SK-N-SH treated with all-trans-retinoic acid at 6 μM for 48 hours (cell line): ENCODE results near the gene PARD3.

ENCODE experiments used
- ATAC-seq: fragments of 200-7000 bp; cut with Tn5 transposase; 3 replicates; pipeline ENCODE4 v1.9.1; 2020; ENCODE audit warnings: mild to moderate bottlenecking, moderate library complexity
- ARNTL ChIP-seq: fragments of 450-650 bp; formaldehyde crosslinking; IDR thresholded peaks from 2 replicates; pipeline ENCODE4 v1.5.0; 2020; ENCODE audit warnings: low read depth, mild to moderate bottlenecking, moderate library complexity, borderline replicate concordance
- CREB5 ChIP-seq: fragments of 250-450 bp; sonication (Bioruptor Pico); IDR thresholded peaks from 2 replicates; pipeline ENCODE4 v1.5.1; 2020; ENCODE audit warnings: low read depth, mild to moderate bottlenecking, moderate library complexity
- CSDC2 ChIP-seq: fragments of 250-450 bp; sonication (Bioruptor Pico); IDR thresholded peaks from 2 replicates; pipeline ENCODE4 v1.5.0; 2020; ENCODE audit warnings: mild to moderate bottlenecking, moderate library complexity
- ESRRG ChIP-seq: fragments of 250-450 bp; sonication (Bioruptor Pico); IDR thresholded peaks from 2 replicates; pipeline ENCODE4 v1.6.1; 2021; ENCODE audit warnings: mild to moderate bottlenecking
- GLIS3 ChIP-seq: fragments of 250-450 bp; sonication (Bioruptor Pico); IDR thresholded peaks from 2 replicates; pipeline ENCODE4 v1.5.0; 2020; ENCODE audit warnings: mild to moderate bottlenecking, moderate library complexity
- ISL1 ChIP-seq: fragments of 250-450 bp; sonication (Bioruptor Pico); IDR thresholded peaks from 2 replicates; pipeline ENCODE4 v2.1.2; 2022; ENCODE audit warnings: mild to moderate bottlenecking, moderate library complexity
- OSR1 ChIP-seq: fragments of 250-450 bp; sonication (Bioruptor Pico); IDR thresholded peaks from 2 replicates; pipeline ENCODE4 v1.8.0; 2022; ENCODE audit warnings: moderate library complexity, mild to moderate bottlenecking, inconsistent platforms
- PATZ1 ChIP-seq: fragments of 250-450 bp; sonication (Bioruptor Pico); IDR thresholded peaks from 2 replicates; pipeline ENCODE4 v1.8.0; 2020; ENCODE audit warnings: mild to moderate bottlenecking, moderate library complexity, borderline replicate concordance
- POU6F1 ChIP-seq: fragments of 250-450 bp; sonication (Bioruptor Pico); IDR thresholded peaks from 2 replicates; pipeline ENCODE4 v1.8.0; 2021; ENCODE audit warnings: low read depth, mild to moderate bottlenecking, moderate library complexity, borderline replicate concordance
- PPARA ChIP-seq: fragments of 250-450 bp; sonication (Bioruptor Pico); IDR thresholded peaks from 2 replicates; pipeline ENCODE4 v1.5.0; 2020; ENCODE audit warnings: mild to moderate bottlenecking, borderline replicate concordance
- RARB ChIP-seq: fragments of 250-450 bp; sonication (Bioruptor Pico); IDR thresholded peaks from 2 replicates; pipeline ENCODE4 v1.8.0; 2021; ENCODE audit warnings: mild to moderate bottlenecking, moderate library complexity
- TOX ChIP-seq: fragments of 250-450 bp; sonication (Bioruptor Pico); IDR thresholded peaks from 2 replicates; pipeline ENCODE4 v1.8.0; 2021; ENCODE audit warnings: mild to moderate bottlenecking, moderate library complexity, borderline replicate concordance
- ZC3H10 ChIP-seq: fragments of 250-450 bp; sonication (Bioruptor Pico); IDR thresholded peaks from 2 replicates; pipeline ENCODE4 v1.5.1; 2021; ENCODE audit warnings: mild to moderate bottlenecking, moderate library complexity
- ZFP3 ChIP-seq: fragments of 250-450 bp; sonication (Bioruptor Pico); IDR thresholded peaks from 2 replicates; pipeline ENCODE4 v1.5.0; 2020; ENCODE audit warnings: mild to moderate bottlenecking, moderate library complexity
- ZFP30 ChIP-seq: fragments of 450-650 bp; formaldehyde crosslinking; IDR thresholded peaks from 2 replicates; pipeline ENCODE4 v1.5.0; 2022; ENCODE audit warnings: mild to moderate bottlenecking, moderate library complexity
- ZNF565 ChIP-seq: fragments of 450-650 bp; formaldehyde crosslinking; conservative IDR thresholded peaks from 2 replicates; pipeline ENCODE4 v1.5.0; 2020; ENCODE audit warnings: low read depth, mild to moderate bottlenecking, moderate library complexity
- ZNF70 ChIP-seq: fragments of 450-650 bp; formaldehyde crosslinking; IDR thresholded peaks from 2 replicates; pipeline ENCODE4 v1.5.0; 2020; ENCODE audit warnings: mild to moderate bottlenecking, moderate library complexity
- TF ChIP-seq, protein P1 (sequence below): fragments of 250-450 bp; sonication (Bioruptor Pico); IDR thresholded peaks from 2 replicates; pipeline ENCODE4 v1.5.0; 2020; ENCODE audit warnings: mild to moderate bottlenecking, moderate library complexity

The PARD3 gene

DNA sequence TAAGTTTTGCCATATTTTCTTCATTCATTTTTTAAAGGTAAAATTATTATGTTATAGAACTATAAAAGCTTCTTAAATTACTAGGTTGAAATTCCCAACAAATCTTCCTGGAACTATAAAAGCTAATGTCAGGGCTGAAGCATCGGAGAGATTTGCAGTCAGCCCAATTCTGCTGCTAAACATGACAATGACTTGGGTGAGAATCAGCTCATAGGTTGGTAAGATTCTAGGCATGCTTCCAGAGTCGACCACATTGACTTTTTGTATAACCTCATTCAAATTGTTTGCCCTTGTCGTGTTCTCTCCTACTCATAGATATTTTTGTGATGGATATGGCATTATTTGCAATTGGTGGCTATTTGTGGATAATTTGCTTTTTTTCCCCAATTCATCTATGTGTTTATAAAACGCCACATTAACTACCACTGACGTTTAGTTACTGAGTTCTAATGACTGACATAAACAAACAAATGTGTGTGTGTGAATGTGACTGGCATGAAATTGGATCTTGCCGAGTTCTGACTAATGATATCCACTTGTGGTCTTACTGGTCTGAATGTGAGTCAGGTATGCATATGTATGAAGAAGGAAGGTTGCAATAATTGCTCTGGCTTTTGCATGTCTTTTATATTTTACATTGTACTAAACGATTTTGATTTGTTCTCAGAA, 579.8 kb downstream of the PARD3 start:
- no peak for ATAC-seq
- TF ChIP-seq ZFP30 (CRISPR knock-in tag) (no peak), ZNF70 (CRISPR knock-in tag) (no peak), GLIS3 (CRISPR knock-in tag) (no peak), RARB (CRISPR knock-in tag) (no peak), CREB5 (CRISPR knock-in tag) (no peak), ARNTL (no peak), POU6F1 (CRISPR knock-in tag) (no peak)
- TF ChIP-seq, protein P1, sequence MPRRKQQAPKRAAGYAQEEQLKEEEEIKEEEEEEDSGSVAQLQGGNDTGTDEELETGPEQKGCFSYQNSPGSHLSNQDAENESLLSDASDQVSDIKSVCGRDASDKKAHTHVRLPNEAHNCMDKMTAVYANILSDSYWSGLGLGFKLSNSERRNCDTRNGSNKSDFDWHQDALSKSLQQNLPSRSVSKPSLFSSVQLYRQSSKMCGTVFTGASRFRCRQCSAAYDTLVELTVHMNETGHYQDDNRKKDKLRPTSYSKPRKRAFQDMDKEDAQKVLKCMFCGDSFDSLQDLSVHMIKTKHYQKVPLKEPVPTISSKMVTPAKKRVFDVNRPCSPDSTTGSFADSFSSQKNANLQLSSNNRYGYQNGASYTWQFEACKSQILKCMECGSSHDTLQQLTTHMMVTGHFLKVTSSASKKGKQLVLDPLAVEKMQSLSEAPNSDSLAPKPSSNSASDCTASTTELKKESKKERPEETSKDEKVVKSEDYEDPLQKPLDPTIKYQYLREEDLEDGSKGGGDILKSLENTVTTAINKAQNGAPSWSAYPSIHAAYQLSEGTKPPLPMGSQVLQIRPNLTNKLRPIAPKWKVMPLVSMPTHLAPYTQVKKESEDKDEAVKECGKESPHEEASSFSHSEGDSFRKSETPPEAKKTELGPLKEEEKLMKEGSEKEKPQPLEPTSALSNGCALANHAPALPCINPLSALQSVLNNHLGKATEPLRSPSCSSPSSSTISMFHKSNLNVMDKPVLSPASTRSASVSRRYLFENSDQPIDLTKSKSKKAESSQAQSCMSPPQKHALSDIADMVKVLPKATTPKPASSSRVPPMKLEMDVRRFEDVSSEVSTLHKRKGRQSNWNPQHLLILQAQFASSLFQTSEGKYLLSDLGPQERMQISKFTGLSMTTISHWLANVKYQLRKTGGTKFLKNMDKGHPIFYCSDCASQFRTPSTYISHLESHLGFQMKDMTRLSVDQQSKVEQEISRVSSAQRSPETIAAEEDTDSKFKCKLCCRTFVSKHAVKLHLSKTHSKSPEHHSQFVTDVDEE (CRISPR knock-in tag): no peak

DNA sequence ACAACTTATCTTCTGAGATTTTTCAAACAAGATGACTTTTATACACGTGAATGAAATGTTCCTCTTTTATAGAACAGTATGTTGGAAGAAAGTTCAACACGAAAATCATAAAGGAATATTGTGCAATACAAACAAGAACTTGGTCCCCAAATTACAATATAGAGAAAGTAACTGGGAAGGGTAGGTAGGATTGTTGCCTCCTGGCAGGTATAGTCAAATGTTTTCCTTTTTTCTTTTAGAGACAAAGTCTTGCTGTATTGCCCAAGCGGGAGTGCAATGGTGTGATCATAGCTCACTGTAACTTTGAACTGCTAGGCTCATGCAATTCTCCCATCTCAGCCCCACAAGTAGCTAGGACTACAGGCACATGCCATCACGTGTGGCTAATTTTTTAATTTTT, 582.6 kb downstream of the PARD3 start:
- TF ChIP-seq, protein P1 (CRISPR knock-in tag): no peak
- TF ChIP-seq PATZ1: no peak
- ATAC-seq: no peak

DNA sequence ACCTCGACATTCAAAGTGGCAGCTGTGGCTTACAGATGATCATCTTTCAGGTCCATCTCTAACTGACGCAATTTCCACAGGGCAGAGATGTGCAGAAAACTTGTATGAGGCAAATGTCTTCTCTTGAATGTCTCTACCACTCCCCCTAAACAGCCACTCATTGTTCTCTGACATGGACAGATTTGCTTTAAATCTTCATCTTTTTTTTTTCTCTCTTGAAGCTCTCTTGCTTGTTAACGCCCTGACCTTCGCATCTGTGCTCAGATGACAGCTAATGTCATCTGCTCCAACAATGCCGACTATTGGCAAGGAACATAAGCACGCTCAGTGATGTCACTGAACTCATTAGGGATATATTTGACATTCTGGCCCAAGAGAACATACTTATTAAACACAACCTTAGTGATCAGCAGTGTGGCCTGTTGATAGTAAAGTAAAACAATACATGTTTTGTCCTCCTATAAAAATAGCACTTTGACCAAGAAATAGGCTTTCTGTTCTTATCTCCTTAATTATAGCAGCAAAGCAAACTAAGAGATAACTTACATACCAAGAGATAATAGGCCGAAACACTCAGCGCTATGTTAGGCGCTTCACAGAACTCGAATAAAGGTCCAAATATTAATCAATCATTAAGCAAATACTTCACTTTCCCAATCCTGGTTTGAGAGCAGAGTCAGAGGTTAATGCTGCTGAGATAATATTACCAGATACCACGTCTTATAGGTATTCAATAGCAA, 583.5 kb downstream of the PARD3 start:
- no peak for ATAC-seq
- no peak for TF ChIP-seq CREB5 (CRISPR knock-in tag)
- no peak for TF ChIP-seq GLIS3 (CRISPR knock-in tag)
- no peak for TF ChIP-seq ISL1 (CRISPR knock-in tag)
- TF ChIP-seq ESRRG (CRISPR knock-in tag): no peak
- TF ChIP-seq CSDC2 (CRISPR knock-in tag): no peak
- TF ChIP-seq ZFP3: no peak
- TF ChIP-seq OSR1 (CRISPR knock-in tag): no peak
- TF ChIP-seq ZNF70 (CRISPR knock-in tag): no peak
- TF ChIP-seq TOX (CRISPR knock-in tag): no peak
- TF ChIP-seq POU6F1 (CRISPR knock-in tag): no peak
- no peak for TF ChIP-seq PPARA (CRISPR knock-in tag)
- TF ChIP-seq ZNF565 (CRISPR knock-in tag): no peak
- no peak for TF ChIP-seq RARB (CRISPR knock-in tag)
- TF ChIP-seq ZFP30 (CRISPR knock-in tag): no peak
- no peak for TF ChIP-seq ZC3H10 (CRISPR knock-in tag)
- TF ChIP-seq ARNTL: no peak
- TF ChIP-seq, protein P1 (CRISPR knock-in tag): no peak
